SK-N-SH treated with all-trans-retinoic acid at 6 μM for 48 hours (cell line): Measurements from ENCODE around the gene HIPK3.

Source experiments
- ATAC-seq: fragments of 200-7000 bp; cut with Tn5 transposase; 3 replicates; pipeline ENCODE4 v1.9.1; 2020; ENCODE audit warnings: mild to moderate bottlenecking, moderate library complexity
- ARNTL ChIP-seq: fragments of 450-650 bp; formaldehyde crosslinking; IDR thresholded peaks from 2 replicates; pipeline ENCODE4 v1.5.0; 2020; ENCODE audit warnings: low read depth, mild to moderate bottlenecking, moderate library complexity, borderline replicate concordance
- BACH2 ChIP-seq: fragments of 250-450 bp; sonication (Bioruptor Pico); IDR thresholded peaks from 2 replicates; pipeline ENCODE4 v1.9.0; 2021; ENCODE audit warnings: mild to moderate bottlenecking, borderline replicate concordance
- CREB5 ChIP-seq: fragments of 250-450 bp; sonication (Bioruptor Pico); IDR thresholded peaks from 2 replicates; pipeline ENCODE4 v1.5.1; 2020; ENCODE audit warnings: low read depth, mild to moderate bottlenecking, moderate library complexity
- CSDC2 ChIP-seq: fragments of 250-450 bp; sonication (Bioruptor Pico); IDR thresholded peaks from 2 replicates; pipeline ENCODE4 v1.5.0; 2020; ENCODE audit warnings: mild to moderate bottlenecking, moderate library complexity
- CSRNP3 ChIP-seq: fragments of 250-450 bp; sonication (Bioruptor Pico); IDR thresholded peaks from 2 replicates; pipeline ENCODE4 v1.5.1; 2021; ENCODE audit warnings: mild to moderate bottlenecking, moderate library complexity
- GLIS3 ChIP-seq: fragments of 250-450 bp; sonication (Bioruptor Pico); IDR thresholded peaks from 2 replicates; pipeline ENCODE4 v1.5.0; 2020; ENCODE audit warnings: mild to moderate bottlenecking, moderate library complexity
- ISL1 ChIP-seq: fragments of 250-450 bp; sonication (Bioruptor Pico); IDR thresholded peaks from 2 replicates; pipeline ENCODE4 v2.1.2; 2022; ENCODE audit warnings: mild to moderate bottlenecking, moderate library complexity
- OSR1 ChIP-seq: fragments of 250-450 bp; sonication (Bioruptor Pico); IDR thresholded peaks from 2 replicates; pipeline ENCODE4 v1.8.0; 2022; ENCODE audit warnings: moderate library complexity, mild to moderate bottlenecking, inconsistent platforms
- PATZ1 ChIP-seq: fragments of 250-450 bp; sonication (Bioruptor Pico); IDR thresholded peaks from 2 replicates; pipeline ENCODE4 v1.8.0; 2020; ENCODE audit warnings: mild to moderate bottlenecking, moderate library complexity, borderline replicate concordance
- POU6F1 ChIP-seq: fragments of 250-450 bp; sonication (Bioruptor Pico); IDR thresholded peaks from 2 replicates; pipeline ENCODE4 v1.8.0; 2021; ENCODE audit warnings: low read depth, mild to moderate bottlenecking, moderate library complexity, borderline replicate concordance
- PPARA ChIP-seq: fragments of 250-450 bp; sonication (Bioruptor Pico); IDR thresholded peaks from 2 replicates; pipeline ENCODE4 v1.5.0; 2020; ENCODE audit warnings: mild to moderate bottlenecking, borderline replicate concordance
- SNAI2 ChIP-seq: fragments of 250-450 bp; sonication (Bioruptor Pico); IDR thresholded peaks from 2 replicates; pipeline ENCODE4 v1.5.0; 2020; ENCODE audit warnings: mild to moderate bottlenecking, moderate library complexity
- TCF4 ChIP-seq: fragments of 250-450 bp; sonication (Bioruptor Pico); IDR thresholded peaks from 2 replicates; pipeline ENCODE4 v1.8.0; 2021; ENCODE audit warnings: mild to moderate bottlenecking, moderate library complexity, borderline replicate concordance
- TSHZ2 ChIP-seq: fragments of 250-450 bp; sonication (Bioruptor Pico); IDR thresholded peaks from 2 replicates; pipeline ENCODE4 v1.5.0; 2020; ENCODE audit warnings: mild to moderate bottlenecking, moderate library complexity
- ZC3H10 ChIP-seq: fragments of 250-450 bp; sonication (Bioruptor Pico); IDR thresholded peaks from 2 replicates; pipeline ENCODE4 v1.5.1; 2021; ENCODE audit warnings: mild to moderate bottlenecking, moderate library complexity
- ZFP30 ChIP-seq: fragments of 450-650 bp; formaldehyde crosslinking; IDR thresholded peaks from 2 replicates; pipeline ENCODE4 v1.5.0; 2022; ENCODE audit warnings: mild to moderate bottlenecking, moderate library complexity
- ZNF565 ChIP-seq: fragments of 450-650 bp; formaldehyde crosslinking; conservative IDR thresholded peaks from 2 replicates; pipeline ENCODE4 v1.5.0; 2020; ENCODE audit warnings: low read depth, mild to moderate bottlenecking, moderate library complexity
- ZNF8 ChIP-seq: fragments of 450-650 bp; formaldehyde crosslinking; IDR thresholded peaks from 2 replicates; pipeline ENCODE4 v1.5.0; 2020; ENCODE audit warnings: mild to moderate bottlenecking, moderate library complexity

The HIPK3 gene

GRCh38 chr11:33377412-33378370 is 120.5 kb downstream of the HIPK3 start:
- TF ChIP-seq ISL1 (CRISPR knock-in tag) (peak; percentile 30; the same call in 1 of the 2 replicates), ZFP30 (no peak), ZNF565 (CRISPR knock-in tag) (no peak), CREB5 (CRISPR knock-in tag) (no peak)
- TF ChIP-seq, all 23 proteins: peak for 1
- peak; percentile 57 for ATAC-seq

GRCh38 chr11:33379947-33380346 is 122.8 kb downstream of the HIPK3 start:
- ATAC-seq: no peak
- no peak for TF ChIP-seq CSRNP3
- no peak for TF ChIP-seq ISL1 (CRISPR knock-in tag)
- no peak for TF ChIP-seq ARNTL (CRISPR knock-in tag)
- no peak for TF ChIP-seq SNAI2
- TF ChIP-seq GLIS3: no peak
- no peak for TF ChIP-seq OSR1 (CRISPR knock-in tag)
- no peak for TF ChIP-seq CSDC2 (CRISPR knock-in tag)
- no peak for TF ChIP-seq PPARA (CRISPR knock-in tag)
- TF ChIP-seq TCF4 (CRISPR knock-in tag): no peak
- TF ChIP-seq BACH2 (CRISPR knock-in tag): no peak
- TF ChIP-seq, all 23 proteins: peak for 0

- ATAC-seq: peak; percentile 70
- TF ChIP-seq ZNF565 (CRISPR knock-in tag) (no peak), PATZ1 (CRISPR knock-in tag) (no peak), POU6F1 (CRISPR knock-in tag) (no peak), TCF4 (CRISPR knock-in tag) (no peak)
Measured at GRCh38 chr11:33383075-33383919, 126.1 kb downstream of the HIPK3 start.

- TF ChIP-seq CREB5 (CRISPR knock-in tag): no peak
- TF ChIP-seq, all 23 proteins: peak for 0
- no peak for ATAC-seq
Measured at GRCh38 chr11:33383920-33384209, 126.7 kb downstream of the HIPK3 start.

- ATAC-seq: no peak
- TF ChIP-seq PATZ1 (CRISPR knock-in tag): no peak
- no peak for TF ChIP-seq ZFP30
- no peak for TF ChIP-seq TSHZ2 (CRISPR knock-in tag)
- TF ChIP-seq ZNF8: no peak
- TF ChIP-seq OSR1 (CRISPR knock-in tag): no peak
- no peak for TF ChIP-seq ZC3H10
- no peak for TF ChIP-seq TCF4 (CRISPR knock-in tag)
- no peak for TF ChIP-seq PPARA (CRISPR knock-in tag)
- TF ChIP-seq BACH2 (CRISPR knock-in tag): no peak
Measured at GRCh38 chr11:33384220-33384619, 127.0 kb downstream of the HIPK3 start.
